ENCODE results near the gene COX19.

Gene COX19

DNA sequence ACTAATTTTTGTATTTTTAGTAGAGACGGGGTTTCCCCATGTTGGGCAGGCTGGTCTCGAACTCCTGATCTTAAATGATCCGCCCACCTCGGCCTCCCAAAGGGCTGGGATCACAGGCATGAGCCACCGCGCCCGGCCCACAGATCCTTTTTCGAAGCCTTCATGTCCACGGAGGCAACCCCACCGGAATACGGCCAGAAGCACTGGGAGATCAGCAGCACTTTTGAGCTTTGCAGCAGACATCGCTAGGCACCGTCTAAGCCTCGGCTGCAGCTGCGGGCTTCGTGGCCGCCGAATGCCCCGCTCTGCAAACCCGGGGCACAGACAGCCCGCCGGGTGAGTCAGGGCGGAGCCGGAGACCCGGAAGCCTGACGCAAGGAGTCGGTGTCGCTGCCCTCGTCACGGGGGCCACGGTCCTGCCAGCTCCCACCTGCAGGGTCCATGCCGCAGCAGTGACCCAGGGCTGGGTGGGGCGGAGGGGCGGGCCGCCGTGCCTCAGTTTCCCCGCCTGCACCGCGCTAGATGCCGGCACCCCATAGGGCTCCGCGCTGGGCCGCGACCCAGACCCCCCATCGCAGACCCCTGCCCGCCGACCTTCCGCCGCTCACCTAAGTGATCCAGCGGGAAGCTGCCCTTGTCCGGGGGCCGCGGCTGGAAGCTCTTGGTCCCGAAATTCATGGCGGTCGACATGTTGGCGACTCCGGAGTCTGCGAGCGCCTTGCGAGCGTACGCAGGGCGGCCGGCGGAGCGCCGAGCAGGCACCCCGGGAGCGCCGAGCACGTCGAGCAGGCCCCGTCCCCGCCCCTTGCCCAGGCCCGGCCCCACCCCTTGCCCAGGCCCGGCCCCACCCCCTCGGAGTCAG is at the start of gene COX19:
Gene COX19 (minus strand): TSS at position 730 of the 862 bp plus-strand sequence. CDS start 40 bp downstream, at position 690.
- H3K4me3 ChIP-seq (ENCODE audit: control insufficient read depth, low read depth, low read length), result peak within 1 kb of the TSS; percentile 67
- TF ChIP-seq CTCF (IDR thresholded peaks at IDR 0.05; ENCODE audit: control insufficient read depth, insufficient read depth, low read depth, low read length, missing control alignments), result no peak
- peak; percentile 55 for DNase-seq (ENCODE audit: low read depth)

DNA sequence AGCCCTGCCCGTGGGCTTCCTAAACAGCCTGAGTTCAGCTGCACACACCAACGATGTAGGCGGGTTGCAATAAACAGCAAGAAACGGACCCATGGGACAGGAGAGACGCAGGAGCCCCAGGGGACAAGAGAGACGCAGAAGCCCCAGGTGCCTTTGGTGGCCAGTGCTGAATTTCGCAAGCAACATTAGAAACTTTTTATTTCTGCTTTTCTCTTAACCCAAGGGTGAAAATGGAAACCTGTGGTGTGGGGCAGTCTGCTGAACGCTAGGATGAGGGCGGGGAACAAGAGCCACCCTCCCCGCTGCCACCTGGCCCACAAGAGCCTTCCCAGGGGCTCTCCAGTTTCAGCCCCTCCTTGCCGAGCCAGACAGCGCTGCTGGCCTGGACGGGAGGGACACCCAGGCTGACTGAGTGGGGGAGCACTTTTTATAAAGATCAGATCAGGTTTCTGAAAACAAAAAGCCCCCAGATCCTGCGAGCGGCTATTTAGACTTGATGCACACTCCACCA is 49.0 kb upstream of the COX19 start:
- H3K4me3 ChIP-seq (ENCODE audit: control insufficient read depth, low read depth, low read length), result no peak overlapping the region
- TF ChIP-seq CTCF (IDR thresholded peaks at IDR 0.05; ENCODE audit: control insufficient read depth, insufficient read depth, low read depth, low read length, missing control alignments), result no peak
- DNase-seq (ENCODE audit: low read depth), result no peak

DNA sequence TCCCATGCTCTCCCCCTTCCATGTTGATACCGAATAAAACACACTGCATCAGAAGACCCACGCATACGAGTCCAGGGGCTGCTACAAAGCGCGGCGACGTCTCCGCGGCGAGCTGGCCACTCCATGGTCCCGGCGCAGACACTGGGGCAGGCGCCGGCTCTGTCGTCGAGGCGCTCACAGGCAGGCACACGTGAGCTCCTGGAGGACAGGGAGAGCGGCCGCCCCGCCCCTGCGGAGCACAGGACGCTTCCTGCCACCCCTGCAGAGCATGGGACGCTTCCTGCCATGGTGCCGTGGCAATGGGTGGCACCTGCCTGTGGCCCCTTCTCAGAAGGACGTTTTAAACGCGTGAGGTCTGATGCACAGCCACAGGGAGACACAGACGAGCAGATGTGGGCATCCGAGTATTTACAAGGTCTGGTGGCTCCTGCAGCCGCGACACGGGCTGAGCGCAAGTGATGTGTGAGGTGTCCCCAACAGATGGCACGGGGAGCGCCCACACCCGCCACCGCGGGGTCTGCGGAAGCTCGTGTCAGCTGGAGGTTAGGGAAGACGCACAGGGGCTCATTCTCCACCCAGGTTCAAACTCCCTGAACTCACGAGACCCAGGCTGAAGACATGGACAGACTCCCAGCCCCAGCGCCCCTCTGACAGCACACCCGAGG is 47.6 kb upstream of the COX19 start:
- no peak for DNase-seq (ENCODE audit: low read depth)
- TF ChIP-seq CTCF (IDR thresholded peaks at IDR 0.05; ENCODE audit: control insufficient read depth, insufficient read depth, low read depth, low read length, missing control alignments), result no peak
- H3K4me3 ChIP-seq (ENCODE audit: control insufficient read depth, low read depth, low read length), result no peak overlapping the region

DNA sequence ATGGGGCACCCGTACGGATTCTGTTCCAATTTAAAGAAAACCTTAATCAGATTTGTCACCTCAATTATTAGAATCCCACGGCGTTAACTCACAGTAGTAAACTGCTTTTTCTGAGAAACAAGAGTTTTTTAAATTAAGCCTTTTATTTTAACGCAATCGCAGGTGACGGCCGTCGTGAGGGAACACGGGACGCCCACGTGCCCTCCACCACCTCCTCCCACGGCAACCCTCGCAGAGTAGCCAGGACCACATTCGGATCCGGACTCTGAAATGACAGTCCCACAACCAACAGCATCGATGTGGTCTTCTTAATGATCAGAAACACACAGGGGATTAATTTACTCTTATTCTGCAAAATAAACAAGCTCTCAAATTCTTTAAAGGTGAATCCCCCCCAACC is 47.0 kb upstream of the COX19 start:
- no peak for DNase-seq (ENCODE audit: low read depth)
- H3K4me3 ChIP-seq (ENCODE audit: control insufficient read depth, low read depth, low read length), result no peak overlapping the region
- TF ChIP-seq CTCF (IDR thresholded peaks at IDR 0.05; ENCODE audit: control insufficient read depth, insufficient read depth, low read depth, low read length, missing control alignments), result no peak

DNA sequence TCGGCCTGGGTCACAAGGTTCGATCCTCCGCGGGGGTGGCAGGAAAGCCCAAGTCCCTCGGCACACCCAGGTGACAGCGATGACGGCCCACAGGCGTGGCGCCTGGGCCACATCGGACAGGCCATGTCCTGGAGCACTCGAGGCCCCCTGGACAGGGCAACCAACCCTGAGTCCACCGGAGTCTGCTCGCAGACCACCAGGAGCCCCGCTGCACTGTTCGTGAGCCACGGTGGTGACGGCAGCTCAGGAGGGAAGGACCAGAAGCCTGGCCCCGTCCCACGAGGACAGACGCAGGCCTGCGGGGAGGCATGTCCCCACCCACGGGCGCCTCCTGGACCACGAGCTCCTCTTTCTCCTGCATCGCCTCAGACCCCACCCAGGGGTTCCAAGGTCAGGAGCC is 46.6 kb upstream of the COX19 start:
- no peak for TF ChIP-seq CTCF (IDR thresholded peaks at IDR 0.05; ENCODE audit: control insufficient read depth, insufficient read depth, low read depth, low read length, missing control alignments)
- no peak overlapping the region for H3K4me3 ChIP-seq (ENCODE audit: control insufficient read depth, low read depth, low read length)
- no peak for DNase-seq (ENCODE audit: low read depth)

DNA sequence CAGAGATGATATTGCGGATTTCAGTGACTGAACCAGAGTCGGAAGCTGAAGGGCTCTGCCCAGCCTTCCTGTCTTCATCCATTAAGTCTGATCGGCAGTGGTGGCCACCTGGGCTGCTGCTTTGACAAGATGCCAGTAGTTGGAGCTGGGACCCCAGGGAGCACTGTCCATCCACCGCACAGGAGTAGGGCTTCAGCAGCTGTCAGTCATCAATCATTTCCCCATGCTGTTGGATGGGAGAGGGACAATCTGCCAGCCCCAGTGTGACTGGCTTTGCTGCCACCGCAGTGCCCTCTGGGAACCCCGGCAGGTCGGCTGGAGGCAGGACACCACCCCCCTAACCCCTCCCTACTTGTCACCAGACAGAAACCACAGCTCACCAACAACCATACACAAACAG is 46.0 kb upstream of the COX19 start:
- no peak overlapping the region for H3K4me3 ChIP-seq (ENCODE audit: control insufficient read depth, low read depth, low read length)
- TF ChIP-seq CTCF (IDR thresholded peaks at IDR 0.05; ENCODE audit: control insufficient read depth, insufficient read depth, low read depth, low read length, missing control alignments), result no peak
- DNase-seq (ENCODE audit: low read depth), result no peak

Data from AG09309 (cell line).